ENCODE results near the gene ATP2B1. TPM values are rescaled to one million over a fixed set of nuclear protein-coding genes. Genes with fewer than 3 reads are reported as not detected.
"Not testable (repeated sequence)": the region's sequence is repeated elsewhere in the genome, so short reads cannot be mapped to it uniquely, and the experiment has no call there.

ATP2B1 gene
- total and polyA plus RNA-seq, 7 donors, result 14.3 to 54.0 (median 30.1) TPM

DNA sequence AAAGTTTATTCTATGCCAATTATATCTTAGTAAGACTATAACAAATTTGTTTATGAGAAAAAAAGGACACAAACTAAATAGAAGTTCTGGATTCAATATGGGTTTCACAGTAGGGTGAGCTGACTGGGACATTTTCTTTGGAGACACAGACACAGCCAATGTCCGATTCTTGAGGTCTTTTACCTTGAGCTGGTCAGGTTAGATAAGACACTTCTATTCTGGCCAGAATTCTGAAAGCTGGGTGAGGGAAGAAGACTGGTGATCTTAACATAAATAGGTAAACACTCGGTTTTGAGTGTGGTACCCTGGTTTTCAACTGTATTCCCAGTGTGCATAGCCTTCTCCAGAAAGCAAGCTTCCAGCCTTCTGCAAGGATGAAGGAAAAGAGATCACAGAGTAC is 10.0 kb downstream of the ATP2B1 start:
- no peak for ATAC-seq
- no peaks in the 10 kb centered on the region for H3K36me3 ChIP-seq (ENCODE audit: insufficient read depth in 1 of 2, low read depth in 1 of 2)
- H3K27me3 ChIP-seq (ENCODE audit: insufficient read depth in 3 of 3, low read length in 2 of 3), result no peaks in the 10 kb centered on the region
- H3K27ac ChIP-seq, result no peak overlapping the region
- intact Hi-C loops (cut with DNase I), result loop anchor here in 1 of 2 donors (10.0 kb wide), 1 partner anchor 406 kb away; no protein-coding TSS in a partner anchor
- WGBS, 3 donors, result 80 to 88% (median 85%) methylated on average over 2 of the region's 2 CpGs
- TF ChIP-seq, protein P1, sequence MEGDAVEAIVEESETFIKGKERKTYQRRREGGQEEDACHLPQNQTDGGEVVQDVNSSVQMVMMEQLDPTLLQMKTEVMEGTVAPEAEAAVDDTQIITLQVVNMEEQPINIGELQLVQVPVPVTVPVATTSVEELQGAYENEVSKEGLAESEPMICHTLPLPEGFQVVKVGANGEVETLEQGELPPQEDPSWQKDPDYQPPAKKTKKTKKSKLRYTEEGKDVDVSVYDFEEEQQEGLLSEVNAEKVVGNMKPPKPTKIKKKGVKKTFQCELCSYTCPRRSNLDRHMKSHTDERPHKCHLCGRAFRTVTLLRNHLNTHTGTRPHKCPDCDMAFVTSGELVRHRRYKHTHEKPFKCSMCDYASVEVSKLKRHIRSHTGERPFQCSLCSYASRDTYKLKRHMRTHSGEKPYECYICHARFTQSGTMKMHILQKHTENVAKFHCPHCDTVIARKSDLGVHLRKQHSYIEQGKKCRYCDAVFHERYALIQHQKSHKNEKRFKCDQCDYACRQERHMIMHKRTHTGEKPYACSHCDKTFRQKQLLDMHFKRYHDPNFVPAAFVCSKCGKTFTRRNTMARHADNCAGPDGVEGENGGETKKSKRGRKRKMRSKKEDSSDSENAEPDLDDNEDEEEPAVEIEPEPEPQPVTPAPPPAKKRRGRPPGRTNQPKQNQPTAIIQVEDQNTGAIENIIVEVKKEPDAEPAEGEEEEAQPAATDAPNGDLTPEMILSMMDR (IDR thresholded peaks at IDR 0.05), result no peak
- H3K9me3 ChIP-seq, result no peaks in the 10 kb centered on the region
- peaks cover 52% of the 10 kb centered on the region for H3K4me1 ChIP-seq
- no peak overlapping the region for H3K4me3 ChIP-seq
- DNase-seq, result no peak

- 96 to 98% (median 98%) methylated on average over 10 of the region's 10 CpGs for WGBS, 3 donors
- not testable (repeated sequence) for H3K4me3 ChIP-seq; H3K36me3 ChIP-seq (ENCODE audit: insufficient read depth in 1 of 2, low read depth in 1 of 2); ATAC-seq; H3K27me3 ChIP-seq (ENCODE audit: insufficient read depth in 3 of 3, low read length in 2 of 3); DNase-seq; H3K9me3 ChIP-seq; H3K27ac ChIP-seq
- peaks cover 51% of the 10 kb centered on the region for H3K4me1 ChIP-seq
- intact Hi-C loops (cut with DNase I), result loop anchor here in 1 of 2 donors (10.0 kb wide), 1 partner anchor 407 kb away; no protein-coding TSS in a partner anchor
Observed at GRCh38 chr12:89697728-89698127, 10.9 kb downstream of the ATP2B1 start.

DNA sequence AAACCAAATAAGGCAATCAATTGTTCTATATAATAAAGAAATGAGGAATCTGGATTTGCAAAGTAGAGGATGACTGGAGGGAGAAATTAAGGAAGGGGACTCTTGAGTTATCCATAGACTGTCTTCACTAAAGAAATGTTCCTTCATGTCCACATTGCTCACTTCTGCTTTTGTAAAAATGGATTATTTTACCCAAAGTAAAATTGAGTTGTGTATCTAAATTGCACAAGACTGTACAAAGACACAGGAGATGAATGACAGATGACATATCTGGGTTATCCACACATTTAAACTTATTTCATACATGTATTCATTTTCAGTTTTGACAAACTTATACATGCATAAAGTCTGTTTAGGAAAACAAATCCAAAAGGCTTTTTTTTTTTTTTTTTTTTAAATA is 11.3 kb downstream of the ATP2B1 start:
- TF ChIP-seq, protein P1 (IDR thresholded peaks at IDR 0.05), result no peak
- DNase-seq, result no peak
- H3K27ac ChIP-seq, result no peak overlapping the region
- no peaks in the 10 kb centered on the region for H3K9me3 ChIP-seq
- ATAC-seq, result no peak
- peaks cover 47% of the 10 kb centered on the region for H3K4me1 ChIP-seq
- no peaks in the 10 kb centered on the region for H3K36me3 ChIP-seq (ENCODE audit: insufficient read depth in 1 of 2, low read depth in 1 of 2)
- H3K4me3 ChIP-seq, result no peak overlapping the region
- no peaks in the 10 kb centered on the region for H3K27me3 ChIP-seq (ENCODE audit: insufficient read depth in 3 of 3, low read length in 2 of 3)
- intact Hi-C loops (cut with DNase I), result loop anchor here in 1 of 2 donors (10.0 kb wide), 1 partner anchor 408 kb away; no protein-coding TSS in a partner anchor

DNA sequence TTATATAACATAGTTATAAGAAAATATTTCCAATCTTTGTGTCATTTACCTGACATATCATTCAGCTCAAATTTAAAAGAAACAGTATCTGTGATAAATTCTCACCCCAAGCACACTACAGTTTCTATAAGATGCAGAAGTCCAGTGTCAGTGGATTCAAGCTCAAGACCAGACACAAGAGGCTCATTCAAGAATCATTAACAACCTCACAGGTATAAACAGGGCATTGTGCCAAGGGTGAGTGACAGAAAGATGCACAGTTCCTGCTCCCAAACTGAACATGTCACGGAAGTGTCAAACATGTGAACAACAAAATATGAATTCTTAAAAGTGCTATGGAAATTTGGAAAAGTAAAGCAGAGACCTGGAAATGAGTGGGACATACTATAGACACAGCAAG is 12.8 kb downstream of the ATP2B1 start:
- TF ChIP-seq, protein P1 (IDR thresholded peaks at IDR 0.05), result no peak
- peaks cover 59% of the 10 kb centered on the region for H3K4me1 ChIP-seq
- 63 to 84% (median 84%) methylated on average over 1 of the region's 1 CpG for WGBS, 3 donors
- H3K9me3 ChIP-seq, result no peaks in the 10 kb centered on the region
- H3K27ac ChIP-seq, result peak overlapping the region; percentile 74
- ATAC-seq (peak in 1 of 4 donors; percentile 27), DNase-seq (no peak)
- peak overlapping the region; percentile 41 for H3K4me3 ChIP-seq
- no peaks in the 10 kb centered on the region for H3K27me3 ChIP-seq (ENCODE audit: insufficient read depth in 3 of 3, low read length in 2 of 3)
- intact Hi-C loops (cut with DNase I), result loop anchor here in 1 of 2 donors (10.0 kb wide), 1 partner anchor 409 kb away; no protein-coding TSS in a partner anchor
- H3K36me3 ChIP-seq (ENCODE audit: insufficient read depth in 1 of 2, low read depth in 1 of 2), result no peaks in the 10 kb centered on the region

- TF ChIP-seq, protein P1 (IDR thresholded peaks at IDR 0.05), result no peak
- peak; percentile 97 to 99 (median 98) for ATAC-seq
- peak overlapping the region; percentile 41 for H3K4me3 ChIP-seq
- 33 to 46% (median 38%) methylated on average over 2 of the region's 2 CpGs for WGBS, 3 donors
- H3K27me3 ChIP-seq (ENCODE audit: insufficient read depth in 3 of 3, low read length in 2 of 3), result no peaks in the 10 kb centered on the region
- intact Hi-C loops (cut with DNase I), result loop anchor here in 1 of 2 donors (10.0 kb wide), 1 partner anchor 410 kb away; no protein-coding TSS in a partner anchor
- DNase-seq, result no peak
- no peaks in the 10 kb centered on the region for H3K36me3 ChIP-seq (ENCODE audit: insufficient read depth in 1 of 2, low read depth in 1 of 2)
- no peaks in the 10 kb centered on the region for H3K9me3 ChIP-seq
- peaks cover 67% of the 10 kb centered on the region for H3K4me1 ChIP-seq
- peak overlapping the region; percentile 74 for H3K27ac ChIP-seq
Observed at GRCh38 chr12:89695100-89695499, 13.5 kb downstream of the ATP2B1 start.

Measured in psoas muscle (tissue), 8 donors.